PC-3 (cell line): ENCODE measurements around the gene SMIM15. TPM values are rescaled to one million over a fixed set of nuclear protein-coding genes. Genes with fewer than 3 reads are reported as not detected.

Source experiments
- ATAC-seq: fragments of 200-7000 bp; cut with Tn5 transposase; 2 replicates; pipeline ENCODE4 v1.9.1; 2020; ENCODE audit warnings: mild to moderate bottlenecking, moderate library complexity
- BruUV-seq: library from RNA; stranded (reverse); fragments of 400-500 nt; replicated peaks from 2 replicates; lab custom pipeline; 2021; lab: Mats Ljungman, UMichigan
- CTCF ChIA-PET: fragments of 300-600 bp; sonication (Branson Sonifier 250); formaldehyde crosslinking; loops from one replicate; lab custom pipeline; 2022; ENCODE audit warnings: antibody characterized with exemption; lab: Charles Lee
- POLR2A ChIA-PET: fragments of 300-600 bp; sonication (Branson Sonifier 250); formaldehyde crosslinking; loops from one replicate; lab custom pipeline; 2022; ENCODE audit warnings: antibody characterized with exemption; ENCODE audit not compliant: unreplicated experiment; lab: Charles Lee
- DNase-seq: peaks from one replicate; pipeline ENCODE4 v3.0.0-alpha.2; 2015
- H2AFZ ChIP-seq: fragments of 300-600 bp; sonication (generic); 2 replicates; pipeline ENCODE4 v1.6.0; 2016; ENCODE audit warnings: antibody characterized with exemption, low read length
- H3F3A ChIP-seq: fragments of 300-600 bp; sonication (generic); one replicate; pipeline ENCODE4 v1.6.0; 2017; ENCODE audit warnings: antibody characterized with exemption, low read length, control low read depth, mild to moderate bottlenecking; ENCODE audit not compliant: unreplicated experiment
- H3K27ac ChIP-seq: fragments of 300-600 bp; sonication (generic); 2 replicates; pipeline ENCODE4 v1.5.1; 2016; ENCODE audit warnings: mild to moderate bottlenecking, low read length
- H3K27me3 ChIP-seq: fragments of 300-600 bp; sonication (generic); 2 replicates; pipeline ENCODE4 v1.6.1; 2016; ENCODE audit warnings: low read length, mixed read lengths
- H3K36me3 ChIP-seq: fragments of 300-600 bp; sonication (generic); 2 replicates; pipeline ENCODE4 v1.6.1; 2016; ENCODE audit warnings: low read depth, mixed run types, low read length, mixed read lengths
- H3K4me1 ChIP-seq: fragments of 300-600 bp; sonication (generic); 2 replicates; pipeline ENCODE4 v1.5.1; 2016; ENCODE audit warnings: low read length; ENCODE audit not compliant: insufficient read depth
- H3K4me2 ChIP-seq: fragments of 300-600 bp; sonication (generic); 2 replicates; pipeline ENCODE4 v1.6.0; 2016; ENCODE audit warnings: low read length
- H3K4me3 ChIP-seq: fragments of 300-600 bp; sonication (generic); 2 replicates; pipeline ENCODE4 v1.5.1; 2016; ENCODE audit warnings: mild to moderate bottlenecking, low read length, mixed read lengths
- H3K79me2 ChIP-seq: fragments of 300-600 bp; sonication (generic); 2 replicates; pipeline ENCODE4 v1.6.1; 2017; ENCODE audit warnings: low read length, mixed read lengths
- H3K9ac ChIP-seq: fragments of 300-600 bp; sonication (generic); 2 replicates; pipeline ENCODE4 v1.6.0; 2016; ENCODE audit warnings: mild to moderate bottlenecking, low read length
- H3K9me2 ChIP-seq: fragments of 300-600 bp; sonication (generic); replicated peaks from 2 replicates; pipeline ENCODE4 v1.6.1; 2016; ENCODE audit warnings: mixed run types, low read length, mixed read lengths
- H3K9me3 ChIP-seq: fragments of 300-600 bp; sonication (generic); 2 replicates; pipeline ENCODE4 v1.6.1; 2016; ENCODE audit warnings: low read length, mixed read lengths
- H4K20me1 ChIP-seq: fragments of 300-600 bp; sonication (generic); 2 replicates; pipeline ENCODE4 v1.6.1; 2016; ENCODE audit warnings: low read length, mixed read lengths
- CTCF ChIP-seq: fragments of 300-600 bp; sonication (generic); conservative IDR thresholded peaks from 2 replicates; pipeline ENCODE4 v1.5.1; 2017; ENCODE audit warnings: antibody characterized with exemption, low read depth, mild to moderate bottlenecking, low read length
- EZH2 ChIP-seq: fragments of 300-600 bp; sonication (generic); IDR thresholded peaks from one replicate; pipeline ENCODE4 v1.6.1; 2017; ENCODE audit warnings: antibody characterized with exemption, mild to moderate bottlenecking, low read length; ENCODE audit not compliant: unreplicated experiment
- EZH2phosphoT487 ChIP-seq: fragments of 300-600 bp; sonication (generic); IDR thresholded peaks from 2 replicates; pipeline ENCODE4 v1.6.1; 2018; ENCODE audit warnings: mild to moderate bottlenecking, antibody characterized with exemption, low read length, borderline replicate concordance
- intact Hi-C: fragments of 100-400 bp; cut with micrococcal nuclease; formaldehyde crosslinking; loops from 2 replicates; pipeline ENCODE4 v1.9.0; 2023
- total RNA-seq: library from RNA; depleted of rRNA; stranded (reverse); fragments of >200 nt; gene quantifications from 2 replicates; pipeline ENCODE4 v1.2.3, GENCODE V29; 2014

SMIM15 gene
- total RNA-seq, 1 experiment from 2014 or later: 76.3 TPM

GRCh38 chr5:61151893-61152292 is 10.4 kb downstream of the SMIM15 start:
- BruUV-seq: no TSS peak
- no peak overlapping the region for H3K9ac ChIP-seq
- no peaks in the 10 kb centered on the region for H3K9me2 ChIP-seq
- no peaks in the 10 kb centered on the region for H3K36me3 ChIP-seq
- TF ChIP-seq EZH2: no peak
- no peak for TF ChIP-seq EZH2phosphoT487
- TF ChIP-seq CTCF: no peak
- H3K27me3 ChIP-seq: no peaks in the 10 kb centered on the region
- ChIA-PET POLR2A (no interaction called here), CTCF (no interaction called here)
- intact Hi-C loops: no loop called here
- H2AFZ ChIP-seq: no peak overlapping the region
- H3K4me3 ChIP-seq: no peak overlapping the region
- no peaks in the 10 kb centered on the region for H4K20me1 ChIP-seq
- H3K27ac ChIP-seq: no peak overlapping the region
- no peaks in the 10 kb centered on the region for H3K9me3 ChIP-seq
- ATAC-seq (no peak), DNase-seq (no peak)
- H3K4me2 ChIP-seq: no peak overlapping the region
- H3K79me2 ChIP-seq: no peaks in the 10 kb centered on the region
- H3K4me1 ChIP-seq: no peaks in the 10 kb centered on the region
- H3F3A ChIP-seq: no peaks in the 10 kb centered on the region

- POLR2A ChIA-PET: no interaction called here
- Histone ChIP-seq H2AFZ (no peak overlapping the region), H3K4me2 (no peak overlapping the region), H3K4me3 (no peak overlapping the region), H3K9me3 (no peaks in the 10 kb centered on the region), H3K27me3 (no peaks in the 10 kb centered on the region), H3K9ac (no peak overlapping the region), H3K9me2 (no peaks in the 10 kb centered on the region), H3F3A (no peaks in the 10 kb centered on the region), H3K79me2 (no peaks in the 10 kb centered on the region), H3K27ac (no peak overlapping the region), H4K20me1 (no peaks in the 10 kb centered on the region), H3K4me1 (no peaks in the 10 kb centered on the region), H3K36me3 (no peaks in the 10 kb centered on the region)
- intact Hi-C loops: no loop called here
- no peak for ATAC-seq
- TF ChIP-seq CTCF (no peak), EZH2phosphoT487 (no peak), EZH2 (no peak)
- CTCF ChIA-PET: no interaction called here
- no peak for DNase-seq
- no TSS peak for BruUV-seq
These were observed 13.8 kb downstream of the SMIM15 start for GRCh38 chr5:61148515-61148914.

- no peaks in the 10 kb centered on the region for H3F3A ChIP-seq
- H2AFZ ChIP-seq: no peak overlapping the region
- H3K9me2 ChIP-seq: no peaks in the 10 kb centered on the region
- no peaks in the 10 kb centered on the region for H3K4me1 ChIP-seq
- no peak overlapping the region for H3K4me2 ChIP-seq
- no peaks in the 10 kb centered on the region for H4K20me1 ChIP-seq
- no peaks in the 10 kb centered on the region for H3K9me3 ChIP-seq
- no peak for TF ChIP-seq EZH2phosphoT487
- no peak for TF ChIP-seq EZH2
- no peak for TF ChIP-seq CTCF
- no peaks in the 10 kb centered on the region for H3K27me3 ChIP-seq
- DNase-seq (no peak), ATAC-seq (no peak)
- H3K79me2 ChIP-seq: no peaks in the 10 kb centered on the region
- CTCF ChIA-PET: no interaction called here
- POLR2A ChIA-PET: no interaction called here
- no TSS peak for BruUV-seq
- H3K36me3 ChIP-seq: no peaks in the 10 kb centered on the region
- H3K9ac ChIP-seq: no peak overlapping the region
- intact Hi-C loops: no loop called here
- no peak overlapping the region for H3K27ac ChIP-seq
- no peak overlapping the region for H3K4me3 ChIP-seq
These were observed 19.5 kb downstream of the SMIM15 start for GRCh38 chr5:61142811-61143210.
